H9 (cell line): ENCODE data around the gene HAUS8. TPM values are rescaled to one million over a fixed set of nuclear protein-coding genes. Genes with fewer than 3 reads are reported as not detected.

Experiments
- DNase-seq: peaks from one replicate; pipeline ENCODE4 v3.0.0-alpha.2; 2017
- H2AFZ ChIP-seq: one replicate; pipeline ENCODE4 v1.6.1; 2013; ENCODE audit warnings: mild to moderate bottlenecking, low read length, control low read depth, moderate library complexity
- H2AK5ac ChIP-seq: 2 replicates; pipeline ENCODE4 v1.6.1; 2013; ENCODE audit warnings: low read length, control low read depth, mixed read lengths; ENCODE audit not compliant: insufficient read length
- H2BK120ac ChIP-seq: one replicate; pipeline ENCODE4 v1.6.1; 2013; ENCODE audit warnings: low read depth, mild to moderate bottlenecking, low read length, control low read depth, inconsistent platforms; ENCODE audit not compliant: poor library complexity, severe bottlenecking
- H2BK12ac ChIP-seq: 2 replicates; pipeline ENCODE4 v1.6.1; 2013; ENCODE audit warnings: low read length, control low read depth, mixed read lengths, low read depth; ENCODE audit not compliant: insufficient read length
- H2BK15ac ChIP-seq: 2 replicates; pipeline ENCODE4 v1.6.1; 2013; ENCODE audit warnings: low read depth, low read length, control low read depth
- H2BK20ac ChIP-seq: one replicate; pipeline ENCODE4 v1.6.1; 2013; ENCODE audit warnings: low read depth, mild to moderate bottlenecking, low read length, control low read depth, inconsistent platforms; ENCODE audit not compliant: poor library complexity, severe bottlenecking
- H2BK5ac ChIP-seq: 2 replicates; pipeline ENCODE4 v1.6.1; 2013; ENCODE audit warnings: low read length, control low read depth, mixed read lengths; ENCODE audit not compliant: insufficient read length
- H3K14ac ChIP-seq: 2 replicates; pipeline ENCODE4 v1.6.1; 2013; ENCODE audit warnings: low read length, control low read depth; ENCODE audit not compliant: insufficient read depth
- H3K18ac ChIP-seq: 2 replicates; pipeline ENCODE4 v1.6.1; 2013; ENCODE audit warnings: low read depth, mild to moderate bottlenecking, mixed read lengths, low read length, control low read depth; ENCODE audit not compliant: insufficient read length
- H3K23ac ChIP-seq: 2 replicates; pipeline ENCODE4 v1.6.1; 2013; ENCODE audit warnings: low read length, control low read depth, mixed read lengths, low read depth; ENCODE audit not compliant: insufficient read length
- H3K23me2 ChIP-seq: 2 replicates; pipeline ENCODE4 v1.6.1; 2013; ENCODE audit warnings: low read depth, mild to moderate bottlenecking, mixed read lengths, low read length, control low read depth; ENCODE audit not compliant: insufficient read length, poor library complexity, severe bottlenecking
- H3K27ac ChIP-seq: 2 replicates; pipeline ENCODE4 v1.5.1; 2013; ENCODE audit warnings: low read length, control low read depth, mixed read lengths, low read depth; ENCODE audit not compliant: insufficient read length
- H3K27me3 ChIP-seq: 2 replicates; pipeline ENCODE4 v1.6.1; 2013; ENCODE audit warnings: low read length, control low read depth, inconsistent platforms; ENCODE audit not compliant: insufficient read depth
- H3K4ac ChIP-seq: 2 replicates; pipeline ENCODE4 v1.6.1; 2013; ENCODE audit warnings: low read depth, mild to moderate bottlenecking, control low read depth, inconsistent platforms, low read length, moderate library complexity
- H3K4me1 ChIP-seq: 2 replicates; pipeline ENCODE4 v1.6.1; 2013; ENCODE audit warnings: low read length, control low read depth, inconsistent platforms; ENCODE audit not compliant: insufficient read depth
- H3K4me2 ChIP-seq: 2 replicates; pipeline ENCODE4 v1.6.1; 2013; ENCODE audit warnings: low read length, control low read depth, mixed read lengths; ENCODE audit not compliant: insufficient read length, insufficient read depth
- H3K56ac ChIP-seq: 2 replicates; pipeline ENCODE4 v1.6.1; 2013; ENCODE audit warnings: low read depth, mild to moderate bottlenecking, mixed read lengths, low read length, control low read depth; ENCODE audit not compliant: insufficient read length
- H3K79me1 ChIP-seq: 2 replicates; pipeline ENCODE4 v1.6.1; 2013; ENCODE audit warnings: low read depth, mild to moderate bottlenecking, moderate library complexity, low read length, control low read depth, inconsistent platforms; ENCODE audit not compliant: insufficient read depth, poor library complexity, severe bottlenecking
- H3K79me2 ChIP-seq: 2 replicates; pipeline ENCODE4 v1.6.1; 2013; ENCODE audit warnings: low read length, control low read depth, inconsistent platforms; ENCODE audit not compliant: insufficient read depth
- H3K9ac ChIP-seq: 2 replicates; pipeline ENCODE4 v1.6.1; 2013; ENCODE audit warnings: low read length, control low read depth, mixed read lengths; ENCODE audit not compliant: insufficient read length; ENCODE audit errors: extremely low read depth
- H3K9me3 ChIP-seq: one replicate; pipeline ENCODE4 v1.6.1; 2013; ENCODE audit warnings: low read depth, low read length, inconsistent platforms; ENCODE audit not compliant: control insufficient read depth
- H3T11ph ChIP-seq: one replicate; pipeline ENCODE4 v1.6.1; 2013; ENCODE audit warnings: mild to moderate bottlenecking, low read length, control low read depth, inconsistent platforms
- H4K20me1 ChIP-seq: one replicate; pipeline ENCODE4 v1.6.1; 2013; ENCODE audit not compliant: control insufficient read depth, insufficient read length, insufficient read depth
- H4K5ac ChIP-seq: 2 replicates; pipeline ENCODE4 v1.6.1; 2013; ENCODE audit warnings: low read depth, mild to moderate bottlenecking, mixed read lengths, low read length, control low read depth; ENCODE audit not compliant: insufficient read length
- H4K8ac ChIP-seq: replicated peaks from 2 replicates; pipeline ENCODE4 v1.6.1; 2013; ENCODE audit warnings: low read length, control low read depth, mixed read lengths, low read depth; ENCODE audit not compliant: insufficient read length
- H4K91ac ChIP-seq: 2 replicates; pipeline ENCODE4 v1.6.1; 2013; ENCODE audit warnings: low read depth, mild to moderate bottlenecking, moderate library complexity, mixed read lengths, low read length, control low read depth; ENCODE audit not compliant: insufficient read length
- H3K27ac Mint-ChIP-seq, 3 experiments: 2 replicates in 2 of 3; 3 replicates in 1 of 3; pipeline ENCODE4 v1.8.0; 2020 to 2021; ENCODE audit warnings: mixed read lengths in 3 of 3, mild to moderate bottlenecking in 1 of 3, moderate library complexity in 1 of 3
- H3K27me3 Mint-ChIP-seq: 2 replicates; pipeline ENCODE4 v1.8.0; 2021; ENCODE audit warnings: low read depth, mild to moderate bottlenecking, moderate library complexity, mixed read lengths
- H3K36me3 Mint-ChIP-seq, 3 experiments: 2 replicates in 2 of 3; 3 replicates in 1 of 3; pipeline ENCODE4 v1.8.0; 2020 to 2021; ENCODE audit warnings: low read depth in 3 of 3, mixed read lengths in 3 of 3; ENCODE audit not compliant: insufficient read depth in 1 of 3
- H3K4me1 Mint-ChIP-seq, 2 experiments: 2 replicates each; pipeline ENCODE4 v1.8.0; 2020; ENCODE audit warnings: mixed read lengths in 2 of 2
- H3K4me3 Mint-ChIP-seq, 2 experiments: 2 replicates in 1 of 2; 3 replicates in 1 of 2; pipeline ENCODE4 v1.8.0; 2020 to 2021; ENCODE audit warnings: mild to moderate bottlenecking in 2 of 2, mixed read lengths in 2 of 2, moderate library complexity in 1 of 2
- H3K9me3 Mint-ChIP-seq, 2 experiments: 2 replicates in 1 of 2; 3 replicates in 1 of 2; pipeline ENCODE4 v1.8.0; 2020; ENCODE audit warnings: mild to moderate bottlenecking in 2 of 2, mixed read lengths in 2 of 2, moderate library complexity in 1 of 2
- WGBS: extraction: QIAGEN DNeasy Blood & Tissue Kit; methylation state at CpG from one replicate; pipeline ENCODE4 v1.1.7; 2013; ENCODE audit warnings: missing lambda C conversion rate, low lambda C conversion rate, mixed read lengths; ENCODE audit not compliant: insufficient read length; ENCODE audit errors: extremely low coverage; 5-methylcytosine and 5-hydroxymethylcytosine counted together
- total RNA-seq: library from RNA; stranded (reverse); gene quantifications from 2 replicates; pipeline ENCODE4 v1.2.1, GENCODE V29; 2021
- TF ChIP-seq, protein P1 (sequence below): fragments of 200-600 bp; sonication (generic); conservative IDR thresholded peaks from 3 replicates; pipeline ENCODE4 v1.8.0; 2021; ENCODE audit warnings: antibody characterized with exemption, mild to moderate bottlenecking

Gene HAUS8
- total RNA-seq, 1 experiment from 2014 or later = 27.8 TPM

- Histone ChIP-seq H4K5ac (no peak overlapping the region), H2BK15ac (no peak overlapping the region), H3K79me2 (peaks cover 4% of the 10 kb centered on the region; the same call in 1 of the 2 replicates), H3K4me2 (no peak overlapping the region), H3K79me1 (no peaks in the 10 kb centered on the region), H3K23me2 (no peaks in the 10 kb centered on the region), H3K4ac (no peak overlapping the region), H4K91ac (no peak overlapping the region), H3K9me3 (peaks cover 19% of the 10 kb centered on the region), H2AFZ (no peak overlapping the region), H3K9ac (no peak overlapping the region), H4K20me1 (no peaks in the 10 kb centered on the region), H2BK120ac (no peak overlapping the region), H3K27ac (no peak overlapping the region), H3K56ac (no peak overlapping the region), H2BK5ac (no peak overlapping the region), H2BK20ac (no peak overlapping the region), H2BK12ac (no peak overlapping the region), H2AK5ac (no peak overlapping the region), H3K4me1 (no peaks in the 10 kb centered on the region), H3T11ph (no peak overlapping the region), H3K27me3 (no peaks in the 10 kb centered on the region), H3K14ac (no peak overlapping the region), H3K23ac (no peak overlapping the region), H4K8ac (no peak overlapping the region), H3K18ac (no peak overlapping the region)
- no peaks in the 10 kb centered on the region for H3K4me1 Mint-ChIP-seq
- H3K9me3 Mint-ChIP-seq = no peaks in the 10 kb centered on the region
- H3K27me3 Mint-ChIP-seq = no peaks in the 10 kb centered on the region
- no peak overlapping the region for H3K27ac Mint-ChIP-seq
- TF ChIP-seq, protein P1, sequence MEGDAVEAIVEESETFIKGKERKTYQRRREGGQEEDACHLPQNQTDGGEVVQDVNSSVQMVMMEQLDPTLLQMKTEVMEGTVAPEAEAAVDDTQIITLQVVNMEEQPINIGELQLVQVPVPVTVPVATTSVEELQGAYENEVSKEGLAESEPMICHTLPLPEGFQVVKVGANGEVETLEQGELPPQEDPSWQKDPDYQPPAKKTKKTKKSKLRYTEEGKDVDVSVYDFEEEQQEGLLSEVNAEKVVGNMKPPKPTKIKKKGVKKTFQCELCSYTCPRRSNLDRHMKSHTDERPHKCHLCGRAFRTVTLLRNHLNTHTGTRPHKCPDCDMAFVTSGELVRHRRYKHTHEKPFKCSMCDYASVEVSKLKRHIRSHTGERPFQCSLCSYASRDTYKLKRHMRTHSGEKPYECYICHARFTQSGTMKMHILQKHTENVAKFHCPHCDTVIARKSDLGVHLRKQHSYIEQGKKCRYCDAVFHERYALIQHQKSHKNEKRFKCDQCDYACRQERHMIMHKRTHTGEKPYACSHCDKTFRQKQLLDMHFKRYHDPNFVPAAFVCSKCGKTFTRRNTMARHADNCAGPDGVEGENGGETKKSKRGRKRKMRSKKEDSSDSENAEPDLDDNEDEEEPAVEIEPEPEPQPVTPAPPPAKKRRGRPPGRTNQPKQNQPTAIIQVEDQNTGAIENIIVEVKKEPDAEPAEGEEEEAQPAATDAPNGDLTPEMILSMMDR = no peak
- WGBS = no CpG with 5 or more reads among the region's 7 CpGs
- H3K36me3 Mint-ChIP-seq = peaks cover 32 to 68% (median 43%) of the 10 kb centered on the region in 3 experiments
- DNase-seq = no peak
- H3K4me3 Mint-ChIP-seq = no peak overlapping the region
Measured at GRCh38 chr19:17061691-17062090, 13.6 kb downstream of the HAUS8 start.
